SH-SY5Y (cell line): ENCODE measurements around the gene SLC25A46.

Source experiments
- GATA2 ChIP-seq: IDR thresholded peaks from 2 replicates; pipeline ENCODE4 v1.6.1; 2011; ENCODE audit warnings: mild to moderate bottlenecking, low read depth, low read length
- GATA3 ChIP-seq: IDR thresholded peaks from 2 replicates; pipeline ENCODE4 v1.6.1; 2011; ENCODE audit warnings: low read depth, mild to moderate bottlenecking, low read length, moderate library complexity

GRCh38 chr5:110736753-110737152, 2.1 kb upstream of the SLC25A46 start:
- TF ChIP-seq GATA3 (no peak), GATA2 (no peak)
